Type B pancreatic cell (in vitro differentiated cells): Measurements from ENCODE around the gene MAS1L. TPM values are rescaled to one million over a fixed set of nuclear protein-coding genes. Genes with fewer than 3 reads are reported as not detected.

ENCODE experiments used
- DNase-seq: peaks from one replicate; pipeline ENCODE4 v3.0.0; 2021; ENCODE audit warnings: mixed read lengths; ENCODE audit not compliant: unreplicated experiment; ENCODE audit errors: extremely low spot score
- H3K27ac Mint-ChIP-seq: 2 replicates; pipeline ENCODE4 v1.8.0; 2021; ENCODE audit warnings: mild to moderate bottlenecking, mixed read lengths
- H3K27me3 Mint-ChIP-seq: 2 replicates; pipeline ENCODE4 v1.8.0; 2021; ENCODE audit warnings: mixed read lengths
- H3K36me3 Mint-ChIP-seq: 2 replicates; pipeline ENCODE4 v1.8.0; 2021; ENCODE audit warnings: mixed read lengths
- H3K4me1 Mint-ChIP-seq: one replicate; pipeline ENCODE4 v1.8.0; 2021; ENCODE audit warnings: mixed read lengths; ENCODE audit not compliant: unreplicated experiment
- H3K4me3 Mint-ChIP-seq: 2 replicates; pipeline ENCODE4 v1.8.0; 2021; ENCODE audit warnings: mild to moderate bottlenecking, mixed read lengths
- H3K9me3 Mint-ChIP-seq: 2 replicates; pipeline ENCODE4 v1.8.0; 2021; ENCODE audit warnings: mixed read lengths
- CTCF ChIP-seq: fragments of 200-600 bp; sonication (generic); conservative IDR thresholded peaks from 2 replicates; pipeline ENCODE4 v1.5.0; 2021; ENCODE audit warnings: antibody characterized with exemption, mild to moderate bottlenecking
- total RNA-seq: library from RNA; stranded (reverse); gene quantifications from 2 replicates; pipeline ENCODE4 v1.2.1, GENCODE V29; 2021; ENCODE audit warnings: low replicate concordance

The MAS1L gene
- total RNA-seq, 1 donor from 2014 or later = not detected

- H3K4me1 Mint-ChIP-seq = no peaks in the 10 kb centered on the region
- DNase-seq = no peak
- H3K9me3 Mint-ChIP-seq = no peaks in the 10 kb centered on the region
- H3K27ac Mint-ChIP-seq = no peak overlapping the region
- TF ChIP-seq CTCF = no peak
- H3K27me3 Mint-ChIP-seq = peaks cover 17% of the 10 kb centered on the region
- no peak overlapping the region for H3K4me3 Mint-ChIP-seq
- no peaks in the 10 kb centered on the region for H3K36me3 Mint-ChIP-seq
These were observed 21.5 kb downstream of the MAS1L start for GRCh38 chr6:29466241-29466640.

DNA sequence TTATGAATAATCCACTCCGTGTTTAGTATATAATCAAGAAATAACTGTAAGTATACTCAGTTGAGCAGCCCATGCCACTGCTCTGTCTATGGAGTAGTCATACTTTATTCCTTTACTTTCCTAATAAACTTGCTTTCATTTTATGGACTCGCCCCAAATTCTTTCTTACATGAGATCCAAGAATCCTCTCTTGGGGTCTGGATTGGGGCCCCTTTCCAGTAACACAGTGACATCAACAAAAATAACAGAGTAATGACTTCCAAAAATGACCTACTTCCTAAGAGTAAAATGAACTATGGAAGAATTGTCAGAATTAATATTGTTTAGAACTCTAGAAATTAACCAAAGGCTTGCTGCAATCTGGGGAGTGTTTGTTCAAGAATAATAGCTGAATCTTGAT lies 22.0 kb downstream of the MAS1L start:
- Mint-ChIP-seq H3K9me3 (no peaks in the 10 kb centered on the region), H3K27me3 (peaks cover 18% of the 10 kb centered on the region), H3K4me1 (no peaks in the 10 kb centered on the region), H3K27ac (no peak overlapping the region), H3K36me3 (no peaks in the 10 kb centered on the region), H3K4me3 (no peak overlapping the region)
- no peak for DNase-seq
- no peak for TF ChIP-seq CTCF

DNA sequence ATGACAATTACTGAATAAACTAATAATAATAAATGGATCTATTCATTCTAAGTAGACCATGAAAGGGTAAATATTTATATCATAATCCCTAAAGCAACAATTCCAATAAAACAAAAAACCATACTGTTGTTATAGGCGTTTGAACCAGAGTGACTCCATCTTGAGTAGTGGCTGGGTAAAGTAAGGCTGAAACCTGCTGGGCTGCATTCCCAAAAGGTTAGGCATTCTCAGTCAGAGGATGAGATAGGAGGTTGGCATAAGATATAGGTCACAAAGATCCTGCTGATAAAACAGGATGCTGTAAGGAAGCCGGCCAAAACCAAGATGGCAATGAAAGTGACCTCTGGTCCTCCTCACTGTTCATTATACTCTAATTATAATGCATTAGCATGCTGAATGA lies 22.5 kb downstream of the MAS1L start:
- no peak overlapping the region for H3K4me3 Mint-ChIP-seq
- no peaks in the 10 kb centered on the region for H3K4me1 Mint-ChIP-seq
- H3K27me3 Mint-ChIP-seq = peaks cover 18% of the 10 kb centered on the region
- no peak for DNase-seq
- H3K27ac Mint-ChIP-seq = no peak overlapping the region
- no peak for TF ChIP-seq CTCF
- H3K9me3 Mint-ChIP-seq = no peaks in the 10 kb centered on the region
- no peaks in the 10 kb centered on the region for H3K36me3 Mint-ChIP-seq

- TF ChIP-seq CTCF = no peak
- no peaks in the 10 kb centered on the region for H3K4me1 Mint-ChIP-seq
- no peaks in the 10 kb centered on the region for H3K36me3 Mint-ChIP-seq
- peaks cover 33% of the 10 kb centered on the region for H3K27me3 Mint-ChIP-seq
- H3K4me3 Mint-ChIP-seq = no peak overlapping the region
- H3K27ac Mint-ChIP-seq = no peak overlapping the region
- DNase-seq = no peak
- no peaks in the 10 kb centered on the region for H3K9me3 Mint-ChIP-seq
These were observed 25.7 kb downstream of the MAS1L start for GRCh38 chr6:29462022-29462421.

DNA sequence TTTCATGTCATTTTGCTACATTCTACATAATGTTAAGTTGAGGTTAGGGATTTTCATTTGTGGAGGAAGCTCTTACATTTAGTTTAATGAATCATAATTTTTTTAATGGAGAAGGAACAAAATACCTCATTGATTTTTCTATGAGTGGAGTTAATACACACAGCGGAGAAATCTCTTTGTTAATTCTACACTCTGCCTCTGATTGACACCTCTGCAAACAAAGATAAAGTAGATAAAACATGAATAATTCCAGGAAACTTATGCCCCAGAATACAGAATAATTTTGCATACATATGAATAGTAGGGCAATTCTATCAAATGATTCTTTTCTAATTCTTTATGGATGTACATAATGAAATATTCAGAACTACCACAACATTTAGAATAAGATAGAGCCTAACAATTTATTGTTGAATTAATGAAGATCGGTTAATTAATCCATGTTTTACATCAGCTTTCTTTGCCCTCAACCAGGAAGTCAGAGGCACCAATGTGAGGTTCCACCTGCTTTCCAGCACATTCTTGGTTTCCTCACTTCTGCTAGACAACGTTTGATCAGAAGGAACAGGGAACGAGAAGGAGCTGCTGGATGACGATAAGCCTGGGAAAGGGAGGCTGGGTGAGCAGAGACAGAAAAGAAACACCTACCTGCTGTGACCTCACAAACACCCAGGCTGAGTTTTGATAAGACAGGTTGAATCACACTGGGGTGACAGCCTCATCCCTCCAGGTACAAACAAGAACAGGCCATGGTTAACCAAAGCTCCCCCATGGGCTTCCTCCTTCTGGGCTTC lies 26.5 kb downstream of the MAS1L start:
- no peaks in the 10 kb centered on the region for H3K36me3 Mint-ChIP-seq
- no peaks in the 10 kb centered on the region for H3K4me1 Mint-ChIP-seq
- H3K27me3 Mint-ChIP-seq = peaks cover 35% of the 10 kb centered on the region
- H3K4me3 Mint-ChIP-seq = no peak overlapping the region
- no peak for TF ChIP-seq CTCF
- no peak for DNase-seq
- no peak overlapping the region for H3K27ac Mint-ChIP-seq
- no peaks in the 10 kb centered on the region for H3K9me3 Mint-ChIP-seq

- no peaks in the 10 kb centered on the region for H3K4me1 Mint-ChIP-seq
- no peak for DNase-seq
- H3K27me3 Mint-ChIP-seq = peaks cover 25% of the 10 kb centered on the region
- H3K9me3 Mint-ChIP-seq = no peaks in the 10 kb centered on the region
- TF ChIP-seq CTCF = no peak
- H3K36me3 Mint-ChIP-seq = no peaks in the 10 kb centered on the region
- no peak within 1 kb of the TSS for H3K27ac Mint-ChIP-seq
- no peak within 1 kb of the TSS for H3K4me3 Mint-ChIP-seq
These were observed 30.8 kb downstream of the MAS1L start, which contains the start of the genes OR11A1 and OR2H1 for GRCh38 chr6:29456971-29457370. Gene OR11A1 (minus strand): TSS chr6:29457071. CDS start chr6:29427641, 29,430 bp downstream. Gene OR2H1 (plus strand): TSS chr6:29457155. CDS start chr6:29461770, 4,615 bp downstream.
